Measurements from ENCODE around the gene BCL2.

BCL2 gene

GRCh38 chr18:63309422-63309821, 10.1 kb downstream of the BCL2 start:
- no peak for DNase-seq (ENCODE audit: low spot score)

- DNase-seq (ENCODE audit: low spot score): peak; percentile 72
Observed at GRCh38 chr18:63307551-63308200, 11.9 kb downstream of the BCL2 start.

DNA sequence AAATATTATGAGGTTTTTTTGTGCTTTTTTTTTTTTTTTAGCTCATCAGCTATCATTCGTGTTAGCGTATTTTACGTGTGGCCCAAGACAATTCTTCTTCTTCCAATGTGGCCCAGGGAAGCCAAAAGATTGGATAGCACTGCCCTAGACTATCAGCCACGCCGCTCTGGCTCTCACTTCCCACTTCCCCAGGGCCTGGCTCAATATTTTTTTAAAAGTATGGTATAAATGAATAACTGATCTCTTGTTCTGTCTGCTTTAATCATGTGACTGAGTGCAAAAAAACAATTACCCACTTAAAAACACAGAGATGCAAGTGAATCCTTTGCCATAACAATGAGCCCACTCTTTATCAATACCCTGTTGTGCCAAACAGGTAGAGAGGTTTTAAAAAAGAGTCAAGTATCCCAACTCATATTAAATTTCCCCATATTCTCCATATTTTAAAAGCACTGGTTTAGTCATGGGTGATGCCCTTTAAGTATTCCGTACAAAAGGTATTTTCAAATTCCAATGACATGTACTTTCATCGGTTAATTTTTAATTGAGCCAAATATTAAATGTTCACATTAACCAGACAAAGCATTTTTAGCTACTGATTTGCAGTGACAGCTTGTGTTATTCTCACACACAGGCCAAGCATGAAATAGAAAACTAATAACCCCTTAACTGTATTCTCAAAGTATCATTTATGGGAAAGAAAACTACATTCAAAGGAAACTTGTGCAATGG, 12.6 kb downstream of the BCL2 start:
- peak; percentile 90 for DNase-seq (ENCODE audit: low spot score)

DNA sequence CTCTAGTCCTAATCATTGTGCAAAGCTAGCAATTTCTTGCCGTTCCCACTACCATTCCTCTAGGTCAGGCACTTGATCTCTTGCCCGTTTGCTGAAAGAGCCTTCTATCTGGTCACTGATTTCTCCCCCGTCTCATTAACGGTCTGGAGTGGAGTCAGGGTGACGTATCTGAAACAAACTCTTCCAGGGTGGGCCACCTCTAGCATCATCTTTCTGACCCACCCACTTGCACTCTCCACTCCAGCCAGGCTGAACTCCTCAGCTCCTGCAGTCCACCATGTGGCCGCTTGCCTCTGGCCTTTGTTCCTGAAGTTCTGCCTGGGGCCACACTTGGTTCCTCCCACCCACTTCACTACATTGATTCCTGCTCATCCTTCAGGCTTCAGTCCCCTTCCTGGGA, 13.3 kb downstream of the BCL2 start:
- peak; percentile 71 for DNase-seq (ENCODE audit: low spot score)

GRCh38 chr18:63303547-63303946, 16.0 kb downstream of the BCL2 start:
- DNase-seq (ENCODE audit: low spot score): no peak

GRCh38 chr18:63302636-63303405, 16.7 kb downstream of the BCL2 start:
- DNase-seq (ENCODE audit: low spot score): peak; percentile 90

- no peak for DNase-seq (ENCODE audit: low spot score)
Observed at GRCh38 chr18:63302220-63302619, 17.3 kb downstream of the BCL2 start.

- peak; percentile 38 for DNase-seq (ENCODE audit: low spot score)
Observed at GRCh38 chr18:63301434-63301833, 18.1 kb downstream of the BCL2 start.

- peak; percentile 94 for DNase-seq (ENCODE audit: low spot score)
Observed at GRCh38 chr18:63299837-63300745, 19.5 kb downstream of the BCL2 start.

- peak; percentile 40 for DNase-seq (ENCODE audit: low spot score)
Observed at GRCh38 chr18:63298400-63299365, 20.9 kb downstream of the BCL2 start.

- DNase-seq (ENCODE audit: low spot score): peak; percentile 61
Observed at GRCh38 chr18:63297687-63298399, 21.7 kb downstream of the BCL2 start.

GRCh38 chr18:63293935-63294334, 25.6 kb downstream of the BCL2 start:
- DNase-seq (ENCODE audit: low spot score): no peak

DNA sequence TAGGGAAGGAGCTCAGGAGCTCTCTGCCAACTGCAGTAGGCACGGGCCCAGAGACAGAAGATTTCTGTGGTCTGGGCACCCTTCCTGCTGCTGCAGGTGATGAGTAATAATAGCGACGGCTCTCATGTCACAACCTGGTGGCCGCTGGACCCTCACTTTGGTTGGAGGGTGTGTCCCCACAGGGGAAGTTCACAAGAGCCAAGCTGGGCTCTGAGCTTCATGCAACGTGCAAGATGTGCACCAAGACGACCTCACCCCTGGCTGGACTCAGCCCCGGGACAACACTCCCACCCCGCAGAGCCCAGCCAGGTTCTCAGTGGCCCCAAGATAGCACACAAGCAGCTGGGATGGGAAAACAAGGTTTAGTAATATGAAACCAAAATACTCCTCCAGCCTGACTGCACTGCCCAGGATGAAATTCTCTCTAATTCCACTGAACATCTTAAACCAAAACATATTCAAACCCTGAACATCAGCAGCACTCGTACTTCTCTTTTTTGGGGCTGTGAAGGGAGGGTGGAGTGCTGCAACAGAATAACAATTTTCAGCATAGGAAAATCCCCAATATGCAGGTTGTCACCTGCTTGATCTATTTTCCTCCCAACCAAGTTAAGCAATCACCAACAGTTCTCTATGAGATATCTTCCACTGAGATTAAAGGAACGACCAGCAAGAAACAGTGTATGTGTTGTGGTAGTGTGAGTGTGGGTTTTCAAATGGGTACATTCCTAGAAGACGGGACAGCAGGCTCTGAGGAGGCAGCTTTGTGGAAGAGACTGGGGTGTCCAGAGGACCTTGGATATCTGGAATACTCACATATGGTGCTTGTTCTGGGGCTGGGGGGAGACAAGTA, 26.5 kb downstream of the BCL2 start:
- DNase-seq (ENCODE audit: low spot score): no peak

GRCh38 chr18:63291278-63291677, 28.3 kb downstream of the BCL2 start:
- DNase-seq (ENCODE audit: low spot score): no peak

GRCh38 chr18:63290821-63291200, 28.8 kb downstream of the BCL2 start:
- DNase-seq (ENCODE audit: low spot score): no peak

DNA sequence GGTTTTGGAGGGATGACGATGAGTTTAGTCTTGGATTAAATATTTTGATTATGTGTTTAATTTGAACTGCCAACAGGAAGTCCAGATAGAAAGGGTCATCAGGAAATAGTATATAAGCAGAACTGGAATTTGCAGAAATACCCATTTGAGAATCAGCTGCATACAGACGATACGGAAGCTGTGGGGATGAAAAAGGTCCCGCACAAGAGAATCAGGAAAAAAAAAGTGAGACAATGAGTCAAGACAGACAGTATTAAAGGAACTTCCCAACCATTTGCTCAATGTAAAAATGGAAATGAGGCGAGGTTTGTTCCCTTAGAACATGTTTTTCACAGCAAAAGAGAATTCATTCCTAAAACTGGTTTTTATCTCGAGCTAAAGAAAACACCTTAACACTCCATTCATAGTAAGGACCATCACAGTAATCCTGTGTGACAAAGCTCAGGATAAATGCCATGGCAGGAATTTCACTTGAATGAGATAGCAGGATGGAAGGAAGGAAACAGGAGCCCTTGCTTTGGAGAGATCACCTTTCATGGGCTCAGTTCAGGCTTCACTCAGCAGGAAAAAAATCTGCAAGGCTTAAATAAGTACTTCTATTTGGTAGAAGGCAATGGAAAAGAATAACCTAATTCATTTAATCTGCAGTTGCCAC, 29.3 kb downstream of the BCL2 start:
- no peak for DNase-seq (ENCODE audit: low spot score)

GRCh38 chr18:63288311-63288710, 31.3 kb downstream of the BCL2 start:
- no peak for DNase-seq (ENCODE audit: low spot score)

GRCh38 chr18:63287691-63288220, 31.8 kb downstream of the BCL2 start:
- DNase-seq (ENCODE audit: low spot score): no peak
